Upper lobe of left lung (tissue), 4 donors: ENCODE data around the gene ZNF480.

Experiments used
- EP300 ChIP-seq, 4 donors: sonication (generic); formaldehyde crosslinking; IDR thresholded peaks; one replicate each; pipeline ENCODE4 v1.5.1; 2017; ENCODE audit warnings: antibody characterized with exemption in 4 of 4, control low read depth in 2 of 4
- POLR2AphosphoS5 ChIP-seq, 2 donors: sonication (generic); formaldehyde crosslinking; IDR thresholded peaks; one replicate each; pipeline ENCODE4 v1.5.1; 2017; ENCODE audit warnings: antibody characterized with exemption in 2 of 2
- TF ChIP-seq, protein P1 (sequence below), 6 experiments: fragments of 450-650 bp in 4 of 6; fragments of 200-600 bp in 2 of 6; sonication (generic) in 2 of 6; IDR thresholded peaks; one replicate each; pipeline ENCODE4 v1.5.1; 2016 to 2019; ENCODE audit warnings: antibody characterized with exemption in 6 of 6

DNA sequence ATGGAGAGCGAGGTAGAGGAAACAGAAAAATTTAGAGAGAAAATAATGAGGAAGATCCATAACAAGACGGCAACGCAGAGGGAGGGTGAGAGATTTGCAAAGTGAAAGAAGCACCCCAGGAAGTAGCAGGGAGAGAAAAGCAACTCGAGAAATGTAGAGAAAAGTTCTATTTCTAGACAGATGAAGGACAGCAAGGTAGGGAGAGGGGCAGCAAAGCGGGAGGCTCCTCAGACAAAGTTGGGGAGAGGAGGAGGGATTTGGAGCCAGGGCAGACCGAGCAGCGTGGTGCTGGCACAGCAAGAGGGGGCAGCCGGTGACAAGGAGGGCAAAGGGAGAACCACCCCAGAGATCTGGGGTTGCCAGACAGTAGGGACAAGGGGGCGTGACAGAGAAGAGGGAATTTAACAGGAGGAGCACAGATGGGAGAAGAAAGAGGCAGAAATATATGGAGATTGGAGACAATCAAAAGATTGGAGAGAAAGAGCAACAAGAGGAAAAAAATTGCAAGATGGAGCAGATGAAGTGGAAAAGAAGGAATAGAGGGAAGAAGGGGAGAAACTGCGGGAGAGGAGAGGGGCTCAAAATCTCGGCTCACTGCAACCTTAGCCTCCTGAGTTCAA is 26.6 kb upstream of the ZNF480 start:
- TF ChIP-seq, protein P1, sequence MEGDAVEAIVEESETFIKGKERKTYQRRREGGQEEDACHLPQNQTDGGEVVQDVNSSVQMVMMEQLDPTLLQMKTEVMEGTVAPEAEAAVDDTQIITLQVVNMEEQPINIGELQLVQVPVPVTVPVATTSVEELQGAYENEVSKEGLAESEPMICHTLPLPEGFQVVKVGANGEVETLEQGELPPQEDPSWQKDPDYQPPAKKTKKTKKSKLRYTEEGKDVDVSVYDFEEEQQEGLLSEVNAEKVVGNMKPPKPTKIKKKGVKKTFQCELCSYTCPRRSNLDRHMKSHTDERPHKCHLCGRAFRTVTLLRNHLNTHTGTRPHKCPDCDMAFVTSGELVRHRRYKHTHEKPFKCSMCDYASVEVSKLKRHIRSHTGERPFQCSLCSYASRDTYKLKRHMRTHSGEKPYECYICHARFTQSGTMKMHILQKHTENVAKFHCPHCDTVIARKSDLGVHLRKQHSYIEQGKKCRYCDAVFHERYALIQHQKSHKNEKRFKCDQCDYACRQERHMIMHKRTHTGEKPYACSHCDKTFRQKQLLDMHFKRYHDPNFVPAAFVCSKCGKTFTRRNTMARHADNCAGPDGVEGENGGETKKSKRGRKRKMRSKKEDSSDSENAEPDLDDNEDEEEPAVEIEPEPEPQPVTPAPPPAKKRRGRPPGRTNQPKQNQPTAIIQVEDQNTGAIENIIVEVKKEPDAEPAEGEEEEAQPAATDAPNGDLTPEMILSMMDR (IDR thresholded peaks at IDR 0.05) = no peak
- TF ChIP-seq POLR2AphosphoS5 (IDR thresholded peaks at IDR 0.05) (peak in 1 of 2 donors; percentile 10), EP300 (IDR thresholded peaks at IDR 0.05) (no peak)
